GM19025 (cell line): ENCODE measurements around the gene SMIM10.
"Not testable (repeated sequence)": the region's sequence is repeated elsewhere in the genome, so short reads cannot be mapped to it uniquely, and the experiment has no call there.

ENCODE experiments used
- ATAC-seq: cut with Tn5 transposase; IDR thresholded peaks from one replicate; pipeline ENCODE4 v1.9.1; 2021; ENCODE audit warnings: mild to moderate bottlenecking, low read depth, moderate library complexity; ENCODE audit not compliant: unreplicated experiment

The SMIM10 gene

GRCh38 chrX:135009838-135010237 lies 19.0 kb downstream of the SMIM10 start:
- no peak for ATAC-seq

GRCh38 chrX:135010921-135011320 lies 20.1 kb downstream of the SMIM10 start:
- ATAC-seq: no peak

- ATAC-seq: no peak
Observed at GRCh38 chrX:135015523-135016245, 24.9 kb downstream of the SMIM10 start.

- not testable (repeated sequence) for ATAC-seq
Observed at GRCh38 chrX:135019890-135020289, 29.1 kb downstream of the SMIM10 start.

GRCh38 chrX:135023791-135024190 lies 33.0 kb downstream of the SMIM10 start:
- not testable (repeated sequence) for ATAC-seq

- ATAC-seq: no peak
Observed at GRCh38 chrX:135024526-135024925, 33.7 kb downstream of the SMIM10 start.

GRCh38 chrX:135030207-135030963 lies 39.6 kb downstream of the SMIM10 start:
- not testable (repeated sequence) for ATAC-seq

- not testable (repeated sequence) for ATAC-seq
Observed at GRCh38 chrX:135041149-135042123, 50.6 kb downstream of the SMIM10 start.
